Liver (tissue), 9 donors: ENCODE measurements around the gene FDX1. TPM values are rescaled to one million over a fixed set of nuclear protein-coding genes. Genes with fewer than 3 reads are reported as not detected.

Source experiments
- DNase-seq: peaks from one replicate; pipeline ENCODE4 v3.0.0-alpha.2; 2017; ENCODE audit warnings: low spot score
- H3K27ac ChIP-seq, 2 donors: one replicate each; pipeline ENCODE4 v1.7.0; 2013; ENCODE audit warnings: inconsistent platforms in 2 of 2, low read length in 2 of 2, control low read depth in 1 of 2, low read depth in 1 of 2, mild to moderate bottlenecking in 1 of 2
- H3K27me3 ChIP-seq, 4 donors: one replicate each; pipeline versions ENCODE4 v1.6.1 to v1.7.0; 2013; ENCODE audit warnings: low read length in 3 of 4, inconsistent platforms in 1 of 4, mild to moderate bottlenecking in 1 of 4, moderate library complexity in 1 of 4; ENCODE audit not compliant: control insufficient read depth in 4 of 4, insufficient read depth in 4 of 4
- H3K36me3 ChIP-seq, 4 donors: one replicate each; pipeline versions ENCODE4 v1.6.1 to v1.7.0; 2013; ENCODE audit warnings: low read length in 3 of 4, mild to moderate bottlenecking in 3 of 4, low read depth in 1 of 4, moderate library complexity in 1 of 4; ENCODE audit not compliant: control insufficient read depth in 4 of 4, insufficient read depth in 3 of 4
- H3K4me1 ChIP-seq, 4 donors: one replicate each; pipeline versions ENCODE4 v1.6.1 to v1.7.0; 2013; ENCODE audit warnings: low read length in 3 of 4, mild to moderate bottlenecking in 3 of 4, moderate library complexity in 1 of 4; ENCODE audit not compliant: control insufficient read depth in 4 of 4, insufficient read depth in 4 of 4
- H3K4me3 ChIP-seq, 3 donors: one replicate each; pipeline versions ENCODE4 v1.6.1 to v1.7.0; 2013; ENCODE audit warnings: low read length in 3 of 3, control low read depth in 1 of 3, low read depth in 1 of 3, mild to moderate bottlenecking in 1 of 3
- H3K9ac ChIP-seq, 2 donors: one replicate each; pipeline ENCODE4 v1.7.0; 2013; ENCODE audit warnings: low read length in 2 of 2, mild to moderate bottlenecking in 2 of 2, moderate library complexity in 2 of 2, control low read depth in 1 of 2, low read depth in 1 of 2
- H3K9me3 ChIP-seq, 4 donors: one replicate each; pipeline versions ENCODE4 v1.6.1 to v1.7.0; 2013; ENCODE audit warnings: low read length in 3 of 4; ENCODE audit not compliant: control insufficient read depth in 4 of 4
- ATF3 ChIP-seq: IDR thresholded peaks from 2 replicates; pipeline ENCODE4 v1.6.1; 2016; ENCODE audit warnings: antibody characterized with exemption
- CTCF ChIP-seq: fragments of 150-350 bp; IDR thresholded peaks from 2 replicates; pipeline ENCODE4 v1.5.1; 2017; ENCODE audit warnings: improper control_type of control experiment, low read depth, low read length; ENCODE audit not compliant: missing input control
- FOXA1 ChIP-seq: IDR thresholded peaks from 2 replicates; pipeline ENCODE4 v1.6.1; 2016; ENCODE audit warnings: antibody characterized with exemption
- FOXA2 ChIP-seq: IDR thresholded peaks from 2 replicates; pipeline ENCODE4 v1.6.1; 2016; ENCODE audit warnings: antibody characterized with exemption
- GABPA ChIP-seq, 2 donors: IDR thresholded peaks in 1 of 2; conservative IDR thresholded peaks in 1 of 2; 2 replicates each; pipeline ENCODE4 v1.6.1; 2016; ENCODE audit warnings: antibody characterized with exemption in 2 of 2, mild to moderate bottlenecking in 1 of 2, moderate library complexity in 1 of 2
- HNF4A ChIP-seq, 2 donors: conservative IDR thresholded peaks; 2 replicates each; pipeline ENCODE4 v1.6.1; 2016; ENCODE audit warnings: antibody characterized with exemption in 2 of 2, mild to moderate bottlenecking in 2 of 2
- HNF4G ChIP-seq: IDR thresholded peaks from 2 replicates; pipeline ENCODE4 v1.6.1; 2016; ENCODE audit warnings: antibody characterized with exemption
- JUND ChIP-seq, 2 donors: IDR thresholded peaks; 2 replicates each; pipeline ENCODE4 v1.6.1; 2016; ENCODE audit warnings: antibody characterized with exemption in 2 of 2
- MAX ChIP-seq: IDR thresholded peaks from 2 replicates; pipeline ENCODE4 v1.6.1; 2016; ENCODE audit warnings: antibody characterized with exemption
- NR2F2 ChIP-seq: IDR thresholded peaks from 2 replicates; pipeline ENCODE4 v1.6.1; 2016; ENCODE audit warnings: antibody characterized with exemption
- REST ChIP-seq: IDR thresholded peaks from 2 replicates; pipeline ENCODE4 v1.6.1; 2016; ENCODE audit warnings: antibody characterized with exemption, mild to moderate bottlenecking
- RXRA ChIP-seq, 2 donors: IDR thresholded peaks; 2 replicates each; pipeline ENCODE4 v1.6.1; 2017 to 2018; ENCODE audit warnings: antibody characterized with exemption in 2 of 2, mild to moderate bottlenecking in 1 of 2
- SP1 ChIP-seq: IDR thresholded peaks from 2 replicates; pipeline ENCODE4 v1.6.1; 2018; ENCODE audit warnings: antibody characterized with exemption, mild to moderate bottlenecking
- TAF1 ChIP-seq: conservative IDR thresholded peaks from 2 replicates; pipeline ENCODE4 v1.6.1; 2016; ENCODE audit warnings: antibody characterized with exemption, mild to moderate bottlenecking
- YY1 ChIP-seq: IDR thresholded peaks from 2 replicates; pipeline ENCODE4 v1.6.1; 2016; ENCODE audit warnings: antibody characterized with exemption, mild to moderate bottlenecking
- WGBS: extraction: QIAGEN DNeasy Blood & Tissue Kit; methylation state at CpG from one replicate; pipeline ENCODE4 v1.1.7; 2013; 5-methylcytosine and 5-hydroxymethylcytosine counted together
- polyA plus RNA-seq, 2 donors: library from polyadenylated mRNA; stranded (reverse) in 1 of 2; unstranded in 1 of 2; fragments of 200-250 nt in 1 of 2; fragments of >200 nt in 1 of 2; fragmentation: Nextera tagmentation in 1 of 2; extraction: Ambion mirVana in 1 of 2; gene quantifications; one replicate each; pipeline versions ENCODE4 v1.2.1 to v1.2.3, GENCODE V29; 2013 to 2015
- total RNA-seq, 2 donors: library from RNA; depleted of rRNA; stranded (reverse); fragments of >200 nt; gene quantifications; one replicate each; pipeline ENCODE4 v1.2.3, GENCODE V29; 2014
- donor health status: healthy.
- donor health status: healthy.
- donor health status: healthy.
- donor health status: healthy.
- donor health status: healthy.

The FDX1 gene
- total and polyA plus RNA-seq, 4 donors = 6.8 to 28.8 (median 17.1) TPM

- Histone ChIP-seq H3K4me1 (no peaks in the 10 kb centered on the region), H3K4me3 (no peak overlapping the region), H3K27me3 (no peaks in the 10 kb centered on the region), H3K27ac (no peak overlapping the region), H3K9ac (no peak overlapping the region), H3K36me3 (peaks cover 0 to 2% (median 0%) of the 10 kb centered on the region in 4 donors), H3K9me3 (no peaks in the 10 kb centered on the region)
- 95% methylated on average over 2 of the region's 2 CpGs for WGBS
- TF ChIP-seq REST (no peak), TAF1 (no peak), HNF4G (no peak), FOXA1 (no peak), ATF3 (no peak), CTCF (no peak), GABPA (IDR thresholded peaks at IDR 0.05 in 1 of 2, conservative IDR thresholded peaks at IDR 0.05 in 1 of 2) (no peak), RXRA (IDR thresholded peaks at IDR 0.05) (no peak), FOXA2 (no peak), SP1 (no peak), HNF4A (conservative IDR thresholded peaks at IDR 0.05) (no peak), JUND (IDR thresholded peaks at IDR 0.05) (no peak)
- DNase-seq = no peak
Measured at GRCh38 chr11:110452720-110453119, 23.0 kb downstream of the FDX1 start.

GRCh38 chr11:110453684-110454354 is 24.1 kb downstream of the FDX1 start:
- WGBS = 89% methylated on average over 5 of the region's 5 CpGs

More at GRCh38 chr11:110453684-110454354, 24.1 kb downstream of the FDX1 start:
- no peak for TF ChIP-seq HNF4A (conservative IDR thresholded peaks at IDR 0.05)
- TF ChIP-seq SP1 = no peak
- TF ChIP-seq MAX = no peak
- no peak for TF ChIP-seq REST
- no peak for TF ChIP-seq JUND (IDR thresholded peaks at IDR 0.05)
- TF ChIP-seq YY1 = no peak
- TF ChIP-seq NR2F2 = no peak
- TF ChIP-seq RXRA (IDR thresholded peaks at IDR 0.05) = no peak
- DNase-seq = no peak
- H3K4me3 ChIP-seq = no peak overlapping the region
- no peaks in the 10 kb centered on the region for H3K4me1 ChIP-seq
- H3K9ac ChIP-seq = no peak overlapping the region
- no peak overlapping the region for H3K27ac ChIP-seq
- H3K36me3 ChIP-seq = peaks cover 0 to 6% (median 1%) of the 10 kb centered on the region in 4 donors
- H3K9me3 ChIP-seq = no peaks in the 10 kb centered on the region
- no peaks in the 10 kb centered on the region for H3K27me3 ChIP-seq
